Esophagus squamous epithelium (tissue), 4 donors: ENCODE results near the gene HERC5.

Experiments
- CTCF ChIP-seq, 6 experiments: fragments of 450-650 bp in 4 of 6; fragments of 200-600 bp in 2 of 6; sonication (generic) in 2 of 6; IDR thresholded peaks; one replicate each; pipeline ENCODE4 v1.5.1; 2016 to 2019; ENCODE audit warnings: antibody characterized with exemption in 6 of 6, mild to moderate bottlenecking in 4 of 6, moderate library complexity in 4 of 6
- POLR2A ChIP-seq, 4 donors: fragments of 450-650 bp; IDR thresholded peaks; one replicate each; pipeline ENCODE4 v1.6.1; 2017; ENCODE audit warnings: antibody characterized with exemption in 4 of 4, mild to moderate bottlenecking in 4 of 4, moderate library complexity in 3 of 4

- TF ChIP-seq CTCF (IDR thresholded peaks at IDR 0.05) (no peak), POLR2A (IDR thresholded peaks at IDR 0.05) (no peak)
Measured at GRCh38 chr4:88448889-88449288, 8.0 kb upstream of the HERC5 start.
